8988T (cell line): Measurements from ENCODE around the gene SSR3.
"Not testable (repeated sequence)": the region's sequence is repeated elsewhere in the genome, so short reads cannot be mapped to it uniquely, and the experiment has no call there.

Experiments
- DNase-seq: peaks from one replicate; pipeline ENCODE4 v3.0.0; 2011

The SSR3 gene

GRCh38 chr3:156575641-156576040, 20.7 kb upstream of the SSR3 start:
- DNase-seq = no peak

DNA sequence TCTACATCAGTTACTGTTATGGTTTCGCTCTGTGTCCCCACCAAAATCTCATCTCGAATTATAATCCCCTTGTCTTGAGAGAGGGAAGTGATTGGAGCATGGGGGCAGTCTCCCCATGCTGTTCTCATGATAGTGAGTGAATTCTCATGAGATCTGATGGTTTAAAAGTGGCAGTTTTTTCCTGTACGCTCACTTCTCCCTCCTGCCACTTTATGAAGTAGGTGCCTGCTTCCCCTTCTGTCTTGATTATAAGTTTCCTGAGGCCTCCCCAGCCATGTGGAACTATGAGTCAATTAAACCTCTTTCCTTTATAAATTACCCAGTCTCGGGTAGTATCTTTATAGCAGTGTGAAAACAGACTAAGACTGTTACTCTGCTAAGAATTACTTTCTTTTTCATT, 15.0 kb upstream of the SSR3 start:
- not testable (repeated sequence) for DNase-seq

DNA sequence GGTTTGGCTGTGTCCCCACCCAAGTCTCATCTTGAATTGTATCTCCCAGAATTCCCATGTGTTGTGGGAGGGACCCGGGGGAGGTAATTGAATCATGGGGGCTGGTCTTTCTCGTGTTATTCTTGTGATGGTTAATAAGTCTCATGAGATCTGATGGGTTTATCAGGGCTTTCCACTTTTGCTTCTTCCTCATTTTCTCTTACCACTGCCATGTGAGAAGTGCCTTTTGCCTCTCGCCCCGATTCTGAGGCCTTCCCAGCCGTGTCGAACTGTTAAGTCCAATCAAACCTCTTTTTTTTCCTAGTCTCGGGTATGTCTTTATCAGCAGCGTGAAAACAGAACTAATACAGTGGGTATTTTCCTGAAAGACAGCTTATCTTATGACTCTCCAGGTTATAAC, 14.1 kb upstream of the SSR3 start:
- not testable (repeated sequence) for DNase-seq

GRCh38 chr3:156563900-156564682, 9.2 kb upstream of the SSR3 start:
- no peak for DNase-seq

DNA sequence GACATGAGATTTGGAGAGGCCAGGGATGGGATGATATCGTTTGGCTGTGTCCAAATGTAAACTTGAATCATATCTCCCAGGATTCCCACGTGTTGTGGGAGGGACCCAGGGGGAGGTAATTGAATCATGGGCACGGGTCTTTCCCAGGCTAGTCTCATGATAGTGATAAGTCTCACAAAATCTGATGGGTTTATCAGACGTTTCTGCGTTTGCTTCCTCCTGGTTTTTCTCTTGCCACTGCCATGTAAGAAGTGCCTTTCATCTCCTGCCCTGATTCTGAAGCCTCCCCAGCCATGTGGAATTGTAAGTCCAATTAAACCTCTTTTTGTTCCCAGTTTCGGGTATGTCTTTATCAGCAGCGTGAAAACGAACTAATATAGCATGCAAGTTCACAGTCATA, 7.6 kb upstream of the SSR3 start:
- not testable (repeated sequence) for DNase-seq

DNA sequence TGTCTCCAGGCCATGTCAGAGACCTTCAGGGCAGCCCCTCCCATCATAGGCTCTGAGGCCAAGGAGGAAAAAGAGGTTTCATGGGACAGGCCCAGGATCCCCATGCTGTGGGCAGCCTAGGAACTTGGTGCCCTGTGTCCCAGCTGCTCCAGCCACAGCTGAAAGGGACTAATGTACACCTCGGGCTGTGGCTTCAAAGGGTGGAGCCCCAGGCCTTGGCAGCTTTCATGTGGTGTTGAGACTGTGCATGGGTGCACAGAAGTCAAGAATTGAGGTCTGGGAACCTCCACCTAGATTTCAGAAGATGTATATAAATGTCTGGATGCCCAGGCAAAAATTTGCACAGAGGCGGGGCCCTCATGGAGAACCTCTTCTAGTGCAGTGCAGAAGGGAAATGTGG, 6.6 kb upstream of the SSR3 start:
- DNase-seq = no peak

DNA sequence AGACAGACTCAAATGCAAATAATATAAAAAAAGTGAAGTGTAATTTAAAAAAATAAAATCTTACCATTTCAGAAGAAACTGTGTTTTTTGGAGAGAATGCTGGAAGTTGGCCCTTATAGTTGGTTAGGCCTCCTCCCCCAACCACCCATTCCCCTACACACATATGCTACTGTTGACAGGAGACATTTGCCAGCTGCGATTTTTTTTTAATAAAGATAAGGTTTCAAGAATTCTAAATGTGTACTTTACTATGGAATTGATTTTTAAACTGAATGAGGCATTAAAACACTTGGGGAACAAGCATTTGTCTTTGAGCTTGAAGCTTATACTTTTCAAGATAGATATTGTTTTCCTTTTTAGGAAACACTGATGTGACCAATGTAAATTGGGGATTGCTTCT, 4.4 kb upstream of the SSR3 start:
- no peak for DNase-seq

- no peak for DNase-seq
These were observed 3.5 kb upstream of the SSR3 start for GRCh38 chr3:156558389-156558788.

- no peak for DNase-seq
These were observed 439 bp downstream of the SSR3 start for GRCh38 chr3:156554515-156554841.

- no peak for DNase-seq
These were observed 1.1 kb downstream of the SSR3 start for GRCh38 chr3:156553705-156554356.

- DNase-seq = no peak
These were observed 1.9 kb downstream of the SSR3 start for GRCh38 chr3:156552973-156553372.

DNA sequence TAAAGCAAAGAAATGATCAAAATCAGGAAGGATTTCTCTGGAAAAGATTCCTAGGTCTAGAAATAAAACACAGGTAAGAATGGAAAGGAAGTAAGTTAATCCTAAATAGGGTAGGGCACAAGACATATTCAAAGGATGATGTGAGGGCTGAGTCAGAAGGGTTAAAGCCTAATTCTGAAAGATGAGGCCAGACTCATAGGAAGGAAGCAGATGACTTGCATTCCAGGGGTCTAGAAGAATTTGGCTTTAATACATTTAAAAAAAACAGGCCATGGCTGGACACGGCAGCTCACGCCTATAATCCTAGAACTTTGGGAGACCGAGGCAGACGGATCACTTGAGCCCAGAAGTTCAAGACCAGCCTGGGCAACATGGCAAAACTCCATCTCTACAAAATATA, 3.2 kb downstream of the SSR3 start:
- no peak for DNase-seq

DNA sequence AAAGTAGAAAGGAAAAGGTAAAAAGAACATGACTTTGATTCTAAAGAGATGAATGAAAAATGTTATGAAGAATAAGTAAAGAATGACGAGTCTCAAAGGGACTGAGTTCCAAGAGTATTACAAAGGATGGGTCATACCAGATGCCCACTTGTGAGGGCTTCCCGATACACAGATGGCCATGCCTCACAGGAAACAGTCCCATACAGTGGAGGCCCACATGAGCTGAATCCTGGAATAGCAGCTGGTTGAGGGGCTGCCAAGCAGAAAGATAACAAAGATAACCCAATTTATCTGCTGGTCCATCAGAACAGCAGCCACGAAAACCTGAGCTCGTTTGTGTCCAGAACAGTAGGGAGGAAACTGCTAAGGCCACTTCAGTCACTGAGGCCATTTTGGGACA, 3.7 kb downstream of the SSR3 start:
- DNase-seq = no peak

DNA sequence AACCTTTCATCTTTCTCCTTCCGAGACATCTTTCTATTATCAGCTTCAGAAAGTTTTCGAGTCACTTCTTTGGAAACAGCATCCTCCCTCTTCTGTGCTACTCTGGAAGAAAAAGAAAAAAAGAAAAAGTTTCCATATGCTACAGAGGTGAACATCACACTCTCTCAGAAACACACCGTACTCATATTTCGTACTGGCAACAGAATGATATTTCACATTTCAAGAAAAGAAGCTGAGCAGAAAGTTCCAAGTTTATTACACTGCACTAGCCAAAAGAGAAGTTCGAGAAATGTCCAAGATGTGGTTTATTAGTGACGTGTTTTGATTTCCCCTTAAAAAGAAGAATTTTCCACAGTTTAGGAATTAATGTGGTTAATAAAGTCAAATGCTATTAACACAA, 6.0 kb downstream of the SSR3 start:
- no peak for DNase-seq

DNA sequence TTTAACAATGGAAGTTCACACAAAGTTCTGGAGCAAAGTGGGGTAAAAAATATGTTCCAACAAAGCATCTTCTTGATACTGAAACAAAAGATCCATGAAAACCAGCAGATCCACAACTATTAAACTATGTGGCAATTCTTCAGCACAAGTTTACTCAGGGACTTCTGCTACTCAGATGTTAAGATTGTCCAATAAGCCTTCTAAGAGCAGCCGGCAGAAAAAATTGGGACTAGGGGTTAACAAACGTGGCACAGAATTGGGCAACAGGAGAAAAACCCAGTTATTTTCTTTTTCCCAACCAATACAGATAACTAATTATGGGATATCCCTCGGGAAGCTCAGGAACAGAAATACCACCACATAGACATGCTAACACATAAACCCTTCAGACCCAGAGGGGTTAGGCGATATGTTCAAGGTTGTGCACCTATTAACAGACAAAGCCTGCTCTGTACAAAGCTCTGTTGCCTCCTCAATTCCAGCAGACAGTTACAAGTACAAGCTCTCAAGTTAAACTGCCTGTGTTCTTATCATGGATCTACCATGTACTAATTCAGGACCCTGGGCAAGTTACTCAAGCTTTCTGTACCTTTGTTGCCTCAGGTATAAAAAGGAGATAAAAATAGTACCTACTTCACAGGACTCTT, 6.8 kb downstream of the SSR3 start:
- DNase-seq = no peak

GRCh38 chr3:156547637-156548036, 7.3 kb downstream of the SSR3 start:
- DNase-seq = no peak

GRCh38 chr3:156543043-156543555, 11.8 kb downstream of the SSR3 start:
- no peak for DNase-seq

GRCh38 chr3:156542101-156543042, 12.5 kb downstream of the SSR3 start:
- no peak for DNase-seq

GRCh38 chr3:156539802-156540201, 15.1 kb downstream of the SSR3 start:
- no peak for DNase-seq

GRCh38 chr3:156539051-156539450, 15.9 kb downstream of the SSR3 start:
- DNase-seq = no peak

- DNase-seq = no peak
These were observed 18.2 kb downstream of the SSR3 start for GRCh38 chr3:156536524-156537316.

- DNase-seq = no peak
These were observed 19.1 kb downstream of the SSR3 start for GRCh38 chr3:156535798-156536197.
